Prostate gland (tissue), 2 donors: ENCODE measurements around the gene GLIPR2. TPM values are rescaled to one million over a fixed set of nuclear protein-coding genes. Genes with fewer than 3 reads are reported as not detected.

Experiments
- DNase-seq: peaks from one replicate; pipeline ENCODE4 v3.0.0-alpha.2; 2019; ENCODE audit warnings: low spot score
- H3K27ac ChIP-seq, 2 donors: fragments of 200-600 bp; sonication (generic); 2 replicates each; pipeline ENCODE4 v1.5.1; 2017 to 2019
- H3K27me3 ChIP-seq: fragments of 200-600 bp; sonication (generic); replicated peaks from 2 replicates; pipeline ENCODE4 v1.5.1; 2019; ENCODE audit not compliant: insufficient read depth
- H3K36me3 ChIP-seq, 2 donors: fragments of 200-600 bp; sonication (generic); 1 replicate in 1 of 2; 2 replicates in 1 of 2; pipeline versions ENCODE4 v1.5.1 to v1.8.1; 2017 to 2019
- H3K4me1 ChIP-seq: fragments of 200-600 bp; sonication (generic); replicated peaks from 2 replicates; pipeline ENCODE4 v1.5.1; 2019
- H3K4me3 ChIP-seq, 2 donors: fragments of 200-600 bp; sonication (generic); 2 replicates each; pipeline ENCODE4 v1.5.1; 2017 to 2019
- H3K9me3 ChIP-seq: fragments of 200-600 bp; sonication (generic); 2 replicates; pipeline ENCODE4 v1.5.1; 2017
- POLR2A ChIP-seq: fragments of 450-650 bp; IDR thresholded peaks from one replicate; pipeline ENCODE4 v1.6.1; 2016; ENCODE audit warnings: antibody characterized with exemption, mild to moderate bottlenecking
- POLR2AphosphoS5 ChIP-seq: sonication (generic); formaldehyde crosslinking; IDR thresholded peaks from one replicate; pipeline ENCODE4 v1.6.1; 2017; ENCODE audit warnings: antibody characterized with exemption
- WGBS: methylation state at CpG from one replicate; pipeline ENCODE4 v1.1.5; 2018; 5-methylcytosine and 5-hydroxymethylcytosine counted together
- intact Hi-C: fragments of 100-400 bp; cut with DNase I; formaldehyde crosslinking; loops from one replicate; pipeline ENCODE4 v1.14.2; 2022
- total RNA-seq, 2 donors: library from RNA; depleted of rRNA; stranded (reverse); fragments of >200 nt; gene quantifications; one replicate each; pipeline ENCODE4 v1.1.0, GENCODE V29; 2016
- TF ChIP-seq, protein P1 (sequence below), 4 experiments: fragments of 200-600 bp in 2 of 4; fragments of 450-650 bp in 2 of 4; sonication (generic) in 2 of 4; IDR thresholded peaks; 1 replicate in 3 of 4; 2 replicates in 1 of 4; pipeline ENCODE4 v1.5.1; 2016 to 2019; ENCODE audit warnings: antibody characterized with exemption in 4 of 4, mild to moderate bottlenecking in 2 of 4, moderate library complexity in 2 of 4

GLIPR2 gene
- total RNA-seq, 2 donors from 2014 or later: 21.6 to 36.5 TPM

DNA sequence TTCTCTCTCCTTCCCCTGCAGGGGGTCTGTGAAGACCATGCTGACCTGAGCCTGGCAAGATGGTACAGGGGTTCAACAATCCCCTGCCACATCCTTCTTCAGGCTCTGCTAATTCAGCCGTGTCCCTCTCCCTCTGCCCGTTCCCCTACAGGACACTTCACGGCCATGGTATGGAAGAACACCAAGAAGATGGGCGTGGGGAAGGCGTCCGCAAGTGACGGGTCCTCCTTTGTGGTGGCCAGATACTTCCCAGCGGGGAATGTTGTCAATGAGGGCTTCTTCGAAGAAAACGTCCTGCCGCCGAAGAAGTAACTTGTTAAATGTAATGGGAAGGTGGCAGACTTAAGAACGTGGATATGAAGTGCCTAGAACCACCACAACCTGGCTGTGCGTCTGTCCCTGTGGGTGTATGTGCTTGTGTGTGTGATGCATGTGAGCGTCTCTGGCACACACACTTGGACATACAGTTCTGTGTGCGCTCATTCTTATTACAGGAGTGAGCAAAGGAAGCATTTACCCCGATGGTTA, 25.7 kb downstream of the GLIPR2 start:
- Histone ChIP-seq H3K27ac (no peak overlapping the region), H3K36me3 (no peaks in the 10 kb centered on the region), H3K4me3 (no peak overlapping the region), H3K9me3 (no peaks in the 10 kb centered on the region), H3K27me3 (no peaks in the 10 kb centered on the region), H3K4me1 (peaks cover 3% of the 10 kb centered on the region)
- TF ChIP-seq, protein P1, sequence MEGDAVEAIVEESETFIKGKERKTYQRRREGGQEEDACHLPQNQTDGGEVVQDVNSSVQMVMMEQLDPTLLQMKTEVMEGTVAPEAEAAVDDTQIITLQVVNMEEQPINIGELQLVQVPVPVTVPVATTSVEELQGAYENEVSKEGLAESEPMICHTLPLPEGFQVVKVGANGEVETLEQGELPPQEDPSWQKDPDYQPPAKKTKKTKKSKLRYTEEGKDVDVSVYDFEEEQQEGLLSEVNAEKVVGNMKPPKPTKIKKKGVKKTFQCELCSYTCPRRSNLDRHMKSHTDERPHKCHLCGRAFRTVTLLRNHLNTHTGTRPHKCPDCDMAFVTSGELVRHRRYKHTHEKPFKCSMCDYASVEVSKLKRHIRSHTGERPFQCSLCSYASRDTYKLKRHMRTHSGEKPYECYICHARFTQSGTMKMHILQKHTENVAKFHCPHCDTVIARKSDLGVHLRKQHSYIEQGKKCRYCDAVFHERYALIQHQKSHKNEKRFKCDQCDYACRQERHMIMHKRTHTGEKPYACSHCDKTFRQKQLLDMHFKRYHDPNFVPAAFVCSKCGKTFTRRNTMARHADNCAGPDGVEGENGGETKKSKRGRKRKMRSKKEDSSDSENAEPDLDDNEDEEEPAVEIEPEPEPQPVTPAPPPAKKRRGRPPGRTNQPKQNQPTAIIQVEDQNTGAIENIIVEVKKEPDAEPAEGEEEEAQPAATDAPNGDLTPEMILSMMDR (IDR thresholded peaks at IDR 0.05): no peak
- TF ChIP-seq POLR2AphosphoS5 (no peak), POLR2A (no peak)
- no peak for DNase-seq
- 88% methylated on average over 17 of the region's 17 CpGs for WGBS
- intact Hi-C loops: loop anchor here (2.0 to 10.0 kb wide), 2 partner anchors 19 to 217 kb away; no protein-coding TSS in a partner anchor

DNA sequence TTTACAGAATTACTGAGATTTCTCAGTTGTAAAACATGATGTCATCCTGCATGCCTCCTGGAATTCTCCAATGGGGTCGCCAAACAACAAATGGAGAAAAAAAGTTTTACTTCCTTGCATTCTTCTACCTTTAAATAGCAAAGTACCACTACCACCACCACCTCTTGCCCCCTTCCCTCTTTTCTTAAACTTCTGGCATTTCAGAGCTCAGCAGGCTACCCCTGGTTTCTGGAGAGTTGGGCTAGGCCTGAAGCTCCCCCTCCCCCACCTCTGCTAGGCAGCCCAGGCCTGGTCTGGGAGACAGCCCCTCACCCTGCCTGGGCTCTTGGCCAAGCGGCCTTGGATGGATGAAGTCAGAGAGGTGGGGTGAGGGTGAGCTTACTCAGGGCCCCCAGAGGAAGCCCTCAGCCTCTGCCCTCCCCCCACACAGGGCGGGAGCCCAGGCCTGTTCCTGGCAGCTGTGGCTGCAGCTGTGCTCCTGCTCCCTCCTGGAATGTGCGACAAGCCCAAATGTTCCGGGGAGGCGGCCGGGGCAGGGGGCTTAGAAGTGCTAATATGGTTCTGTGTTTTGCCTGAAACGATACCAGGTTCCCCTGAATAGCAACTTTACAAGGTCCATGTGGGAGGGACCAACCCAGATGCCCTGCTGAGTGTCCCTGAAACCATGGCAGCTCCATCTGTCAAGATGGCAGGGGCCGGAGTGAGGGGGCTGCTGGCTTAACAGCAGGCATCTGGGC, 26.7 kb downstream of the GLIPR2 start:
- Histone ChIP-seq H3K9me3 (no peaks in the 10 kb centered on the region), H3K4me3 (no peak overlapping the region), H3K36me3 (no peaks in the 10 kb centered on the region), H3K27me3 (no peaks in the 10 kb centered on the region), H3K27ac (peak overlapping the region; percentile 60 to 61), H3K4me1 (peaks cover 3% of the 10 kb centered on the region)
- DNase-seq: no peak
- TF ChIP-seq, protein P1 (IDR thresholded peaks at IDR 0.05): no peak
- TF ChIP-seq POLR2AphosphoS5: no peak
- TF ChIP-seq POLR2A: no peak
- WGBS: 26% methylated on average over 9 of the region's 9 CpGs
- intact Hi-C loops: loop anchor here (2.0 to 10.0 kb wide), 2 partner anchors 20 to 218 kb away; no protein-coding TSS in a partner anchor

DNA sequence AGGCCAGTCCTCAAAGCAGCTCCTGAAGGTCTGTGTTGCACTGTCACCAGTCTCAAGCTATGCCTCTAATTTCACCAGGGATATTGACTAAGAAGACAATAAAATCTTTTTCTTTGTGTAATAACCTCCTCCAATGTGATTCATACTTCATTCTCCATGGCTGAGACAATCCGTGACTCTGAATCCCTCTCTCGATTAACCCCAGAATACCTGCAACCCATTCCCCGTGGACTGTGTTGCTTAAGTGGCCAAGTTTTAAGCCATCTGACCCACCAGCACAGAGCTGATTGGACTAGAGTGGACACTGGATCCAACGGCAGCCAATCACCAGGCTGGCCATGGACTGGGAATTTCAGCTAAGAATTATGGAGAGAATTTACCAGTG, 27.2 kb downstream of the GLIPR2 start:
- Histone ChIP-seq H3K27ac (peak overlapping the region; percentile 60 to 61), H3K4me3 (no peak overlapping the region), H3K9me3 (no peaks in the 10 kb centered on the region), H3K36me3 (no peaks in the 10 kb centered on the region), H3K27me3 (no peaks in the 10 kb centered on the region), H3K4me1 (peaks cover 3% of the 10 kb centered on the region)
- intact Hi-C loops: loop anchor here (2.0 to 10.0 kb wide), 2 partner anchors 21 to 219 kb away; no protein-coding TSS in a partner anchor
- no peak for DNase-seq
- TF ChIP-seq, protein P1 (IDR thresholded peaks at IDR 0.05): no peak
- no peak for TF ChIP-seq POLR2AphosphoS5
- TF ChIP-seq POLR2A: no peak
- 59% methylated on average over 4 of the region's 4 CpGs for WGBS

DNA sequence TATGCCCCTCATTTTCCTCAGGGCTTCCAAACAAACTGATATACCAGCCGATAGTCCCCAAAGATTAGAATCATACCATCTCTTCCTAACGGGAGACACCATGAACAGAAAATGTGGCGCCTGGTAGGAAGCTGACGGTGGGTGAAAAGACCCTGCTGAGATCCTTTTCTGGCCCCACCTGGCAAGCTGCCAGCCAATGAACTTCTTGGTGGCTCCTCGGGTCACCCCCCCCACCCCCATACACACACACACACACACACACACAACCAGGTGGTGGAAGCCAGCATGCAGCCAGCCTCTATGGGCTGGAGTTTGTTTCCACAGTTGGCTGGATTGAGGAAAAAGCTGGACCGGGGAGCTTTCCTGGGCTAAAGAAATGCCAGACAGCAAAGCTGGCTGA, 27.8 kb downstream of the GLIPR2 start:
- no peak for TF ChIP-seq POLR2AphosphoS5
- DNase-seq: no peak
- intact Hi-C loops: loop anchor here (10.0 kb wide), 1 partner anchor 220 kb away; no protein-coding TSS in a partner anchor
- H3K4me3 ChIP-seq: no peak overlapping the region
- whole genome bisulfite sequencing: 77% methylated on average over 6 of the region's 6 CpGs
- peaks cover 3% of the 10 kb centered on the region for H3K4me1 ChIP-seq
- no peaks in the 10 kb centered on the region for H3K9me3 ChIP-seq
- H3K36me3 ChIP-seq: no peaks in the 10 kb centered on the region
- H3K27me3 ChIP-seq: no peaks in the 10 kb centered on the region
- peak overlapping the region in 1 of 2 donors; percentile 61 for H3K27ac ChIP-seq

DNA sequence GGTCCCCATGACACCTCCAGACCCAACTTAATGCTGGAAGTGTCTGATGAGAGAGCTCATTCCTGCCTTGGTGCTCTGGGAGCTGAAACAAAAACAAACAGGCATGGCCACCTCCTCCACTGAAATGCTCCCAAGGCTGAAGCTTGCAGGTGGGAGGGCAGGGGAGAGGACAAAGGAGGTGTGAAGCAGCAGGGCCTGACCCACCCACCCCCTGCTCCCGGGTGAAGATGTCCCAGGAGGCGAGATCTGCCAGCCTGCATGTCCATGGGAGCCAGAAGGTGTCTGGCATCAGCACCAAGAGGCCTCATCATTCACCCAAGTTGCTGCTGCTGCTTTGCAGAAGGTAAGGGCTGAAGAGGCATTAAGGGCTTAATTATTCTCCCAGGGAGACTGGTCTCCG, 28.5 kb downstream of the GLIPR2 start:
- no peaks in the 10 kb centered on the region for H3K27me3 ChIP-seq
- H3K4me1 ChIP-seq: peaks cover 3% of the 10 kb centered on the region
- H3K27ac ChIP-seq: peak overlapping the region; percentile 61 to 68
- no peak overlapping the region for H3K4me3 ChIP-seq
- no peaks in the 10 kb centered on the region for H3K9me3 ChIP-seq
- TF ChIP-seq, protein P1 (IDR thresholded peaks at IDR 0.05): no peak
- TF ChIP-seq POLR2AphosphoS5: no peak
- TF ChIP-seq POLR2A: no peak
- no peaks in the 10 kb centered on the region for H3K36me3 ChIP-seq
- DNase-seq: no peak
- WGBS: 70% methylated on average over 3 of the region's 3 CpGs
- intact Hi-C loops: loop anchor here (10.0 kb wide), 1 partner anchor 220 kb away; no protein-coding TSS in a partner anchor
